Fibroblast of lung (primary cell): ENCODE data around the gene GSG1L. TPM values are rescaled to one million over a fixed set of nuclear protein-coding genes. Genes with fewer than 3 reads are reported as not detected.

ENCODE experiments used
- DNase-seq, 2 donors: peaks; one replicate each; pipeline versions ENCODE4 v3.0.0 to v3.0.0-alpha.2; 2010; ENCODE audit warnings: low read depth in 2 of 2
- H2AFZ ChIP-seq: 2 replicates; pipeline ENCODE4 v1.5.1; 2012; ENCODE audit warnings: low read length, control low read depth, inconsistent platforms
- H3K27ac ChIP-seq: 2 replicates; pipeline ENCODE4 v1.5.1; 2011; ENCODE audit warnings: low read length, control low read depth; ENCODE audit not compliant: insufficient read depth
- H3K27me3 ChIP-seq: 2 replicates; pipeline ENCODE4 v1.5.1; 2011; ENCODE audit warnings: mild to moderate bottlenecking, low read length; ENCODE audit not compliant: control insufficient read depth, insufficient read depth
- H3K36me3 ChIP-seq: 2 replicates; pipeline ENCODE4 v1.5.1; 2011; ENCODE audit warnings: low read length; ENCODE audit not compliant: control insufficient read depth, insufficient read depth
- H3K4me1 ChIP-seq: 2 replicates; pipeline ENCODE4 v1.5.1; 2011; ENCODE audit warnings: low read length; ENCODE audit not compliant: control insufficient read depth, insufficient read depth; ENCODE audit errors: extremely low read depth
- H3K4me2 ChIP-seq: 2 replicates; pipeline ENCODE4 v1.5.1; 2011; ENCODE audit warnings: low read length, control low read depth; ENCODE audit not compliant: insufficient read depth; ENCODE audit errors: extremely low read depth
- H3K4me3 ChIP-seq, 4 experiments: fragments of 200-600 bp in 1 of 4; sonication (generic) in 1 of 4; replicated peaks in 1 of 4; 2 replicates each; pipeline ENCODE4 v1.5.1; 2011 to 2016; ENCODE audit warnings: low read length in 4 of 4, low read depth in 3 of 4, mild to moderate bottlenecking in 3 of 4, control low read depth in 2 of 4, inconsistent platforms in 1 of 4, mixed read lengths in 1 of 4; ENCODE audit not compliant: insufficient read depth in 1 of 4; ENCODE audit errors: control extremely low read depth in 1 of 4
- H3K79me2 ChIP-seq: 2 replicates; pipeline ENCODE4 v1.5.1; 2012; ENCODE audit warnings: mild to moderate bottlenecking, low read length, inconsistent platforms; ENCODE audit not compliant: control insufficient read depth, insufficient read depth
- H3K9ac ChIP-seq: 2 replicates; pipeline ENCODE4 v1.5.1; 2011; ENCODE audit warnings: mild to moderate bottlenecking, low read length, control low read depth; ENCODE audit not compliant: insufficient read depth
- H3K9me3 ChIP-seq: 2 replicates; pipeline ENCODE4 v1.5.1; 2012; ENCODE audit warnings: low read depth, low read length; ENCODE audit not compliant: control insufficient read depth, insufficient read depth
- H4K20me1 ChIP-seq: 2 replicates; pipeline ENCODE4 v1.5.1; 2011; ENCODE audit warnings: low read length; ENCODE audit not compliant: control insufficient read depth, insufficient read depth; ENCODE audit errors: extremely low read depth
- CTCF ChIP-seq, 2 donors: IDR thresholded peaks in 1 of 2; conservative IDR thresholded peaks in 1 of 2; 1 replicate in 1 of 2; 2 replicates in 1 of 2; pipeline ENCODE4 v1.5.1; 2011 to 2012; ENCODE audit warnings: low read length in 2 of 2, control low read depth in 1 of 2, inconsistent platforms in 1 of 2, low read depth in 1 of 2, mild to moderate bottlenecking in 1 of 2
- EZH2 ChIP-seq: IDR thresholded peaks from 2 replicates; pipeline ENCODE4 v1.5.1; 2012; ENCODE audit warnings: low read length, control low read depth, mild to moderate bottlenecking; ENCODE audit errors: missing control alignments
- polyA plus RNA-seq, 2 donors: library from polyadenylated mRNA; depleted of rRNA in 1 of 2; stranded (reverse) in 1 of 2; unstranded in 1 of 2; fragments of >200 nt; gene quantifications; 2 replicates each; pipeline ENCODE4 v1.2.1, GENCODE V29; 2011 to 2012; ENCODE audit warnings: missing spikeins in 1 of 2
- total RNA-seq: library from RNA; depleted of rRNA; stranded (reverse); fragments of >200 nt; gene quantifications from 2 replicates; pipeline ENCODE4 v1.2.1, GENCODE V29; 2014

GSG1L gene
- total and polyA plus RNA-seq, 2 donors (not counting 1 experiment from before 2014, with no cell fraction given): not detected

- Histone ChIP-seq H3K4me2 (no peak overlapping the region), H3K79me2 (no peaks in the 10 kb centered on the region), H2AFZ (no peak overlapping the region), H4K20me1 (no peaks in the 10 kb centered on the region), H3K36me3 (no peaks in the 10 kb centered on the region), H3K4me1 (no peaks in the 10 kb centered on the region), H3K9ac (no peak overlapping the region), H3K27me3 (no peaks in the 10 kb centered on the region), H3K4me3 (no peak overlapping the region), H3K27ac (no peak overlapping the region), H3K9me3 (no peaks in the 10 kb centered on the region)
- TF ChIP-seq EZH2 (no peak), CTCF (conservative IDR thresholded peaks at IDR 0.05 in 1 of 2, IDR thresholded peaks at IDR 0.05 in 1 of 2; ENCODE audit: low read depth in 1 of 2, low read length in 2 of 2) (no peak)
- DNase-seq: no peak
Observed at GRCh38 chr16:27753563-27753962, 310.0 kb downstream of the GSG1L start.

GRCh38 chr16:27752241-27752640, 311.3 kb downstream of the GSG1L start:
- no peak overlapping the region for H3K9ac ChIP-seq
- no peaks in the 10 kb centered on the region for H3K27me3 ChIP-seq
- no peak overlapping the region for H3K27ac ChIP-seq
- no peaks in the 10 kb centered on the region for H3K9me3 ChIP-seq
- no peaks in the 10 kb centered on the region for H4K20me1 ChIP-seq
- H3K79me2 ChIP-seq: no peaks in the 10 kb centered on the region
- H3K4me2 ChIP-seq: no peak overlapping the region
- H3K4me3 ChIP-seq: no peak overlapping the region
- H3K4me1 ChIP-seq: no peaks in the 10 kb centered on the region
- H3K36me3 ChIP-seq: no peaks in the 10 kb centered on the region
- no peak for TF ChIP-seq CTCF (conservative IDR thresholded peaks at IDR 0.05 in 1 of 2, IDR thresholded peaks at IDR 0.05 in 1 of 2; ENCODE audit: low read depth in 1 of 2, low read length in 2 of 2)
- no peak for TF ChIP-seq EZH2
- H2AFZ ChIP-seq: no peak overlapping the region
- DNase-seq: no peak

- no peak for DNase-seq
- no peaks in the 10 kb centered on the region for H3K27me3 ChIP-seq
- no peak overlapping the region for H3K27ac ChIP-seq
- H3K4me2 ChIP-seq: no peak overlapping the region
- no peak overlapping the region for H3K9ac ChIP-seq
- H3K4me3 ChIP-seq: no peak overlapping the region
- TF ChIP-seq EZH2: no peak
- no peak for TF ChIP-seq CTCF (conservative IDR thresholded peaks at IDR 0.05 in 1 of 2, IDR thresholded peaks at IDR 0.05 in 1 of 2; ENCODE audit: low read depth in 1 of 2, low read length in 2 of 2)
- no peaks in the 10 kb centered on the region for H3K4me1 ChIP-seq
- no peaks in the 10 kb centered on the region for H3K9me3 ChIP-seq
- no peaks in the 10 kb centered on the region for H3K36me3 ChIP-seq
- no peaks in the 10 kb centered on the region for H4K20me1 ChIP-seq
- H3K79me2 ChIP-seq: no peaks in the 10 kb centered on the region
- no peak overlapping the region for H2AFZ ChIP-seq
Observed at GRCh38 chr16:27751676-27752075, 311.8 kb downstream of the GSG1L start.
